Stimulated activated CD8-positive, alpha-beta memory T cell treated with anti-CD3 and anti-CD28 coated beads, Interleukin-2, amount 100 ng/mL, for 48 hours (primary cell): ENCODE results near the gene TTLL1.

Experiments used
- DNase-seq, 2 donors: peaks; one replicate each; pipeline ENCODE4 v3.0.0-alpha.2; 2020; ENCODE audit warnings: low read depth in 2 of 2

TTLL1 gene

GRCh38 chr22:43088984-43089717 lies at the start of gene TTLL1:
Gene TTLL1, minus strand, starts transcription at chr22:43089391. Its CDS starts 13,805 bp downstream, at chr22:43075586.
- DNase-seq = peak; percentile 87

- DNase-seq = no peak
Measured at GRCh38 chr22:43136801-43137200, 47.6 kb upstream of the TTLL1 start.

- DNase-seq = peak in 1 of 2 donors; percentile 18
Measured at GRCh38 chr22:43136255-43136654, 47.1 kb upstream of the TTLL1 start.

GRCh38 chr22:43135565-43135964 lies 46.4 kb upstream of the TTLL1 start:
- no peak for DNase-seq

- DNase-seq = no peak
Measured at GRCh38 chr22:43134553-43134952, 45.4 kb upstream of the TTLL1 start.

GRCh38 chr22:43133401-43133800 lies 44.2 kb upstream of the TTLL1 start:
- no peak for DNase-seq

GRCh38 chr22:43131773-43132501 lies 42.7 kb upstream of the TTLL1 start:
- no peak for DNase-seq

GRCh38 chr22:43129426-43130425 lies 40.5 kb upstream of the TTLL1 start:
- DNase-seq = no peak

GRCh38 chr22:43128928-43129424 lies 39.8 kb upstream of the TTLL1 start:
- DNase-seq = no peak

- DNase-seq = no peak
Measured at GRCh38 chr22:43128116-43128515, 38.9 kb upstream of the TTLL1 start.

- DNase-seq = no peak
Measured at GRCh38 chr22:43127166-43127908, 38.1 kb upstream of the TTLL1 start.

- no peak for DNase-seq
Measured at GRCh38 chr22:43126501-43127165, 37.4 kb upstream of the TTLL1 start.

GRCh38 chr22:43118953-43119458 lies 29.8 kb upstream of the TTLL1 start:
- DNase-seq = no peak

- DNase-seq = no peak
Measured at GRCh38 chr22:43118024-43118849, 29.0 kb upstream of the TTLL1 start.

GRCh38 chr22:43116932-43117331 lies 27.7 kb upstream of the TTLL1 start:
- no peak for DNase-seq

- no peak for DNase-seq
Measured at GRCh38 chr22:43114958-43115357, 25.8 kb upstream of the TTLL1 start.

GRCh38 chr22:43113526-43114251 lies 24.5 kb upstream of the TTLL1 start:
- no peak for DNase-seq

GRCh38 chr22:43110927-43111623 lies 21.9 kb upstream of the TTLL1 start:
- DNase-seq = no peak
